GM19467 (cell line): ENCODE measurements around the gene TRAK1.
"Not testable (repeated sequence)": the region's sequence is repeated elsewhere in the genome, so short reads cannot be mapped to it uniquely, and the experiment has no call there.

Experiments used
- ATAC-seq: cut with Tn5 transposase; IDR thresholded peaks from one replicate; pipeline ENCODE4 v1.9.1; 2021; ENCODE audit warnings: mild to moderate bottlenecking, moderate library complexity; ENCODE audit not compliant: unreplicated experiment

Gene TRAK1

DNA sequence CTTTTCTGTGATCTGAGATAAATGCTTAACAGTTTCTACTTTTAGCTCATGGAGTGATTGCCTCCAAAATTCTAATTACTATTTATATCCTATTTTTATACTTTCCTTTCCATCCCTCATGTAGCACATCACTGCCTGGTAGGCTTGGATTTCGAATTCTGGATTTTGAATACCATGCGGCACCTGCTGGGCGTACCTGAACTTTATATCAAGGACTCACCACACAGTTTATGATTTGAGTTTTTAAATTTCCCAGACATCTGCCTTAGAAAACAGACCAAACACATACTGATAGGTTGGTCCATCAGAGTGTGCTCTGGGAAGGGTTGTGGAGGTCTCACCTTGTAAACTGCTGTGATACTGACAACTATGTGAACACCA is 6.4 kb downstream of the TRAK1 start:
- ATAC-seq: no peak

DNA sequence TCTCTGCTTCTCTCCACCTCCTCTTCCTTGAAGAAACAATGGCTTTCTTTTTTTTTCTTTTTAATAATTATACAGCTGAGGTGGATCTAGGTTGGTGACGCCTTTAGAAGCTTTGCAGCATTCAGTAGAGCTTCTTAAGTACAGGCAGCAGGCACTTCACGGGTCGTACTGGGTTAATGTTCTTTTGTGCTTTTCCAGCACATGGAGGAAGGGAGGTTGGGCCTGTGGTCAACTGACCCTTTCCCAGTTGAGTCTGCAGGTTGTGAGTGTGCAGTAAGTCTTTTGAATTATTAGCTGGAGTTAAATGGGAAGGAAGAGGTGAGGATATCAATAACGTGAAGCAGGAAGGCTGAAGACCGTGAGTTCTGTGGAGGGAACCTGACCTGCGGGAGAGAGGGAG is 7.0 kb downstream of the TRAK1 start:
- ATAC-seq: no peak

DNA sequence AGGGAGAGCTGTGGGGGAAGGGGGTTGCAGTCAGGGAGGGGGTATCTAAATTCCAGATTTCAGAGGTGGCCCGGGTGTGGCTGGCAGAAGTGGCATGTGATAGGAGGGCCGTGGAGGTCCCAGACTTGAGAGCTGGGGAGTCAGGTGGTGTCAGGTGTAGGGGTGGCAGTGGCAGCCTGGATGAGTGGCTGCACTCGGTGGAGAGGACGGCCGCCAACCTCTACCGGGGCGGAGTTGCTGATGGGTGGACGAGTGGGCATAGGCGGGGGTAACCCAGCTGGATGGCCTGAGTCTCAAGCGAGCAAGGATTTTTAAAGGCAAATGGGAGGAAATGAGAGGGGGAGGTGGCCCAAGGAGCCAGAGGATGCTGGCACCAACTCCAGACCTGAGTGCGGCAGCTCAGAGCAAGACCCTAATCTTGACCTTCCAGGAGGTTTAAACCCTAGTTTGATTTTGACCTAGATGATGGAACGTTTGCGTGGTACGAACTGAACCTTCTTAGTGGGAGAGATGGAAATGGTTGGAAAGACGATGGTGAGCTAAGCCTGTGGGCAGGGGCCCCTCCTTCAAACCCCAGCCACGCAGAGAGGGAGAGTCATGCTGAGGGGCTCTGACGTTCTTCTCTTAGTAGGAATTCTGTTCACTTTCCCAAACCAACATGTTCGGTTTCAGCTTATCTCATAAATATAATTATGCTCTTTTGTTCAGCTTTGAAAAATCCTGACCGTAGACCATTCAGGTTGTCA is 8.0 kb downstream of the TRAK1 start:
- ATAC-seq: no peak

DNA sequence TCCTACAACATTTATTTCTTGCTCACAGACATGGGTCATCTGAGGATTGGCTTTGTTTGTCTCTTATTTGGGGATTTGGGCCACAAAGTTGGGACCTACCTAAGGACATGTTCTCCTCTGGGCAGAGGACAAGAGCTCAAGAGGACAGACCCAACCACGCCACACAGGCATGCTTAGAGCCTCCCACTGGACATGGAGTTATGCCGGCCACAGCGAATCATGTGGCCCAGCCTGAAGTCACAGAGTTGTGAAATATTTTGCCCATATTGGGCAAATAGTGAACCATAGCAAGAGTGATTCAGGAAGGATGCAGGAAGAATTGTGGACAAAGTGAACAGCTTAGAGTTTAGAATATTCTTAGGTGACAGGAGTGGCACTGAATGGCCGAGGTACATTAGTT is 9.9 kb downstream of the TRAK1 start:
- no peak for ATAC-seq

DNA sequence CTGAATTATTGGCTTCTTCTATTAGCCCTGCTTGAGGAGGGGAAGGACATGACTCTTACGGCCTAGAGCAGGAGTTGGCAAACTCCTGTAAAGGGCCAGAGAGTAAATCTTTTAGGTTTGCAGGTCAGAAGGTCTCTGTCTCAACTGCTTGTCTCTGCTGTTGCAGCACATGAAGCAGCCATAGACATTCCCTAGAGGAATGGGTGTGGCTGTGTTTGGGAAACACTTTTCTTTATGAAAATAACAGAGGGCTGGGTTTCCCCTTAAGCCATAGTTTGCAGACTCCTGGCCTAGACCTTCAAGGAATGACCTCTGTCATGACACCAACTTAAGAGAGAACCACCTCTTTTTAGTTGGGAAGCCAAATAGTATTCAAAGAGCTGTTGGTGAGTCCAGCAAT is 10.3 kb downstream of the TRAK1 start:
- no peak for ATAC-seq

DNA sequence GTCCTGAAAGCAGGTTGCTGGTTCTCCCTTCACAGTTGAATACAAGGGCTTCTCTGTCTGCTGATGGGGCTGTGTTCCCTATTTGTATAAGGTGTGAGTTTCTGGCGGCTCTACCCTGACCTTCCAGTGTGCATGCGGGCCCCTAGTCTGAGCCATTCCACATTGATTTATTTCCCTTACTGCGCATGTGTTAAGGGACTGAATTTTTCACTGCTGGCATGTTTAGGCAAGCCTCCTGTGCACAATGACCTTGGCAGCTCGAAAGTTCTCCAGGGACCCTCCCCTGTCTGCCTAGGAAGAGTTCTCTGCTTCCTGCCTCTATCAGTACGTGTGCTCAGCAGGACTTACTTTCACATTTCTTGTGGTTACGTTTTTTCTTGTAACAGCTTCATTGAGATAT is 11.4 kb downstream of the TRAK1 start:
- no peak for ATAC-seq

DNA sequence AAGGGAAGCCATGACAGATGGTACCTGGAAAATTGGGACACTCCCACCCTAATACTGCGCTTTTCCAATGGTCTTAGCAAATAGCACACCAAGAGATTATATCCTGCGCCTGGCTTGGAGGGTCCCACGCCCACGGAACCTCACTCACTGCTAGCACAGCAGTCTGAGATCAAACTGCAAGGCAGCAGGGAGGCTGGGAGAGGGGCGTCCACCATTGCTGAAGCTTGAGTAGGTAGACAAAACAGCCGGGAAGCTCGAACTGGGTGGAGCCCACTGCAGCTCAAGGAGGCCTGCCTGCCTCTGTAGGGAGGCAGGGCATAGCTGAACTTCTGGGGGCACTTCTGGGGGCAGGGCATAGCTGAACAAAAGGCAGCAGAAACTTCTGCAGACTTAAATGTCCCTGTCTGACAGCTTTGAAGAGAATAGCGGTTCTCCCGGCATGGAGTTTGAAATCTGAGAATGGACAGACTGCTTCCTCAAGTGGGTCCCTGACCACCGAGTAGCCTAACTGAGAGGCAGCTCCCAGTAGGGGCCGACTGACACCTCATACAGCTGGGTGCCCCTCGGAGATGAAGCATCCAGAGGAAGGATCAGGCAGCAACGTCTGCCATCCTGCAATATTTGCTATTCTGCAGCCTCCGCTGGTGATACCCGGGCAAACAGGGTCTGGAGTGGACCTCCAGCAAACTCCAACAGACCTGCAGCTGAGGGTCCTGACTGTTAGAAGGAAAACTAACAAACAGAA is 12.9 kb downstream of the TRAK1 start:
- ATAC-seq: not testable (repeated sequence)

DNA sequence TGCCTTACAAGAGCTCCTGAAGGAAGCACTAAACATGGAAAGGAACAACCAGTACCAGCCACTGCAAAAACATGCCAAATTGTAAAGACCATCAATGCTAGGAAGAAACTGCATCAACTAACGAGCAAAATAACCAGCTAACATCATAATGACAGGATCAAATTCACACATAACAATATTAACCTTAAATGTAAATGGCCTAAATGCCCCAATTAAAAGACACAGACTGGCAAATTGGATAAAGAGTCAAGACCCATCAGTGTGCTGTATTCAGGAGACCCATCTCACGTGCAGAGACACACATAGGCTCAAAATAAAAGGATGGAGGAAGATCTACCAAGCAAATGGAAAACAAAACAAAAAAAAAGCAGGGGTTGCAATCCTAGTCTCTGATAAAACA is 14.8 kb downstream of the TRAK1 start:
- not testable (repeated sequence) for ATAC-seq

DNA sequence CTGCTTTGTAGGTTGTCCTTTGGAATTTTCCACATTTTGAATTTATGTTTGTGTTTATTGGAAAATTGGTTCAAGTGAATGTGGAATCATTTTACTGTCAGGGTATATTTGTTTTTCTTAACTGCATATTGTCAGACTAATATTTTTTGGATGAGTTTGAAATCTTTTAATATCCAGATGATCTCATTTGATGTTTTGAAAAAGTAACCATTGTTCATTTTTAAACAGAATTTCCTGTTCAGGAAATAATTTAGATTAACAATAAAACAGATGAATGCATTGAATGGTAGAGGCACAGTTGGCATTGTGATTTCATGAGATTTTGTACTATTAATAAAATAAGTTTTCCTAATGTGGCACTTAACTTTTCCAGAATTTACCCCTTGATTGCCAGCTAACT is 15.5 kb downstream of the TRAK1 start:
- no peak for ATAC-seq

DNA sequence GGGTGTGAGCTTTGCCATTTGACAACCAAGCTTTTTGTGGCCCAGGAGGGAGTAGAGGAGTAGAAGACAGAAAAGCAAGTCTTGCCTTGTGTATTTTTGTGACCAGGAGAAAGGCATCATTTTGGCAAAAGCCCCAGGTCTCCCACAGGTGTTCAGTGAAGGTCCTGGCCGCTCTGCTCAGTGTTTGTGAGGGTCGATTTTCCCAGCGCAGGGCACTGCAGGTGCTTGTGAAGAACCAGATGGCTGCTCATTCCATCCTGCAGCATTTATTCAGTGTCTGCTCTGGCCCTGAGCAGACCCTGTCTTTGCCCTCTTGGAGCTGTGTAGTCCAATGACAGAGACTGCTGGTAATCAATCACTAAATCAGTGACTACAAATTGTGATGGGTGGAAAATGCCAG is 19.5 kb downstream of the TRAK1 start:
- ATAC-seq: no peak

DNA sequence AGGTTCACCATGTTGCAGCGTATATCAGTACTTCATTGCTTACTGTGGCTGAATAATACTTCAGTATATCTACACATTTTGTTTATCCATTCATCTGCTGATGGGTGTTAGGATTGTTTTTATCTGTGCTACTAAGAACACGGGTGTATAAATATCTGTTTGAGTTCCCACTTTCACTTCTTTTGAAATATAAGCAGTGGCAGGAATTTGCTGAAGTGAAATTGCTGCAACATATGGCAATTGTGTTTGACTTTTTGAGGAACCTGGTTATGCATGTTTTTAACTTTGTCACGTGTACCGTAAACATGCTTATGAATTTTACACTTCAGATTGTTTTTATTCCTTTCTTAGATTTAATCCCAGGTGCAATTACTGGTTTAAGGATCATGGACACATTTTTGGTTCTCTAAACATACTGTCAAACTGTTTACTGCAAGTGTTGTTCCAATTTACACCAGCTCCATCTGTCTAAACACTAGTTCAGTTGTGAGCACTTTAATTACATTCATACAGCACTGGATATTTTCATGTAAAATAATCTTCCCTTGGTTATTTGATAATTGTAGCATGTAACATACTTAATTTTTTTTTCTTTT is 23.1 kb downstream of the TRAK1 start:
- no peak for ATAC-seq

DNA sequence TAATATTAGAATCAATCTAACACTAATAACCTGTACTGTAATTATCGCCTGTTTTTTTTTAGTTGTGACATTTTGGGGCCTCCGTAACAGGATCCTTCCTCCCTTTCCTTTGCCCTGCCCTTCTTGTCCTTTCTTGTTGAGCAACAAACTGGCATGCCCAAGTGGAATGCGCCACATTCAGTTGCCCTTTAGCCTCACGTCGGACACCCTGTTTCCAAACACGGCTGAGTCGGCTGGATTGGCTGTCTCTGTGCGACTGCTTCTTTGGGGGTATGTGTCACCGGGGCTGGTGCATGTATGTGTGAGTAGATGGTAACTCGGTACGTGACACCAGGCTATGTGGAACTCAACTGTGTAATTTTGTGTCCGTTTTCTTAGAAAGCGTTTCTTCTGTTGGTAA is 24.1 kb downstream of the TRAK1 start:
- no peak for ATAC-seq

DNA sequence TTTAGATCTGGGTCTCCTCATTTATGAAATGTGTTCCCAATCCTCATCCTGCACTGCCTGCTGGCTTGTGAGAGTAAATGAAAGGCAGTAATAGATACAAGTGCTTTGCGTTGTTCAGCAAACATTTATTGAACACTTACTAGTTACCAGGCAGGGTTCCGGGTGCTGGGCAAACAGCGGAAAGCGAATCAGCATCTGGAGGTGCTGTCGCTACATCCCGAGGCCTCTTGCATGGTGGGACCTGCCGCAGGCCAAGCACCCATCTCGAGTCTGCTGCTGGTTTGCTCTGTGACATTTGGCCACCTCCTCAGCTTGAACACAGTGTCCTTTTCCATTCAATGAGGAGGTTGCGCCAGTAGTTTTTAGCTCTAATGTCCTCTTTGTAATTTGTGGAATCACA is 24.8 kb downstream of the TRAK1 start:
- no peak for ATAC-seq

DNA sequence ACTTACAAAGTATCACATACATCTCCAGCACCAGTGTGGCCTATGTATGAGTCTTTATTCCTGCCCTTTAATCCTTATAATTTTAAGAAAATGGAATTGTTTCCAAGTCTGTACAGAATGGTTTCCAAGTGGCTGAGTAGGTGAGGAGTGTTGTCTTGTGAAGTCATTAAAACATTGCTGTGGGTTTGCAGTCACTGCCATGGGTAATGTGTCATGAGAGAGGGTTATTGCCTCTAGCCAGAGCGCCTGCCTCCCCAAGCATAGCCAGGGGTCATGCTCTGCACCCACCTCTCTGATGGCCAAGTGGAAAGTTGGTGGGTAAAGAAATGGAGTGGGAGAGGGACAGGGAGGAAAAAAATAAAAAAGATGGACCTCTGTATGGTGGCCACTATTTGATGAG is 25.3 kb downstream of the TRAK1 start:
- no peak for ATAC-seq

DNA sequence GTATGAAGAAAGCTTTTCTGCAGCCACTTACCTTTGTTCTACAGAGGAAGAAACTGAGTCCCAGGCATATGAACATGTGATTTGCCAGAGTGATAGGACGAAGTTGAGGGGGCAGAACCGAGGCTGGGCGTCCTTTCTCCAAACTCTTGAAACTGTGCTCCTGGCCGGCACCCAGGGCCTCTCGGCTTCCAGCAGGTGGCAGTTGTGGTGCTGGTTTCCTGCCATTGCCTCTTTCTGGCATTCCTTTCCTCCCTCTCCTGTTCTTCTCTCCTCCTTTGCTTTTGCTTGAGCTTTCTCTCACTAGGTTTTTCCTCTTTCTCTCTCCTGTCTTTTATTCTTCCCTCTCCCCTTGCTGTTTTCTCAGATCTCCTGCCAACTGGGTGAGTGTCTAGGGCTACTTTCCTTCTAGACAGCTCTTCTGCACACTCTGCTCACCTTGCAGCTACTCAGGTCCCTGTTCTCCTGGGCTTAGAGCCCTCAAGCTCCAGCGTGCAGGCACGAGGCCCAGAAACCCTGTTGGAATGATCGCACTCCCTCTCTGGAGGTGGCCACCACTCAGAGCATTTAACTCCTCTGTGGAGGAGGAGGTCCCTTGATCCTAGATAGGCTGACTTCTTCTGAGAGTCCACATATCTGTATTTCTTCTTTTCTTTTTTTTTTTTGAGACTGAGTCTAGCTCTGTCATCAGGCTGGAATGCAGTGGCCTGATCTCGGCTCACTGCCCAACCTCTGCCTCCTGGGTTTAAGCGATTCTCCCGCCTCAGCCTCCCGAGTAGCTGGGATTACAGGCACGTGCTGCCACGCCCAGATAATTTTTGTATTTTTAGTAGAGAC is 26.2 kb downstream of the TRAK1 start:
- ATAC-seq: no peak

DNA sequence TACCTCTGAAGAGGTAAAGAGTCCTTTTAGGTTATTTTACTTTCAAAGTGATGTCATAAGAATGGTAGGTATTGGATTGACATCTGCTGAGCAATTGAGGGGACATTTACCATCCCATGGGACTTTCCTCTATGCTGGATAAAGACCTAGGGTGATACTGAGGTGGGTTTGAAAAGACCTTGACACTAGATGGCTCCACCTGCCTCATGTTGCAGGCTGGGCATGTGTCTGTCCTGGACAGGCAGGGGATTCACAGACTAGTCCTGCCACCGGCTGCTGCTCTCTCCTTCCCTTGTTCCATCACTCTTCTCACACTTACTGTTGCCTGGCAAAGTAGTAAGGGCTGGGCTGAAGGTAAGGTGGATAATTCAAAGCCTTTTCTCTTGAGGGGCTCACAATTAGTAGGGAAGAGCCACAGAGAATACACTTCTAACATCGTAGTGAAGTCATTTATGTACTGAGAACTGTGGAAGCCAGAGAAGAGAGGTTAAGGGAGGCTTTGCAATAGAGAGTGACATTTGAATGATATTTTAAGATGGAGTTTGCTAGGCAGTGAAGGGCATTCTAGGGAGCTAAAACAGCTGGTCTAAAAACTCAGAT is 27.7 kb downstream of the TRAK1 start:
- peak; percentile 61 for ATAC-seq

DNA sequence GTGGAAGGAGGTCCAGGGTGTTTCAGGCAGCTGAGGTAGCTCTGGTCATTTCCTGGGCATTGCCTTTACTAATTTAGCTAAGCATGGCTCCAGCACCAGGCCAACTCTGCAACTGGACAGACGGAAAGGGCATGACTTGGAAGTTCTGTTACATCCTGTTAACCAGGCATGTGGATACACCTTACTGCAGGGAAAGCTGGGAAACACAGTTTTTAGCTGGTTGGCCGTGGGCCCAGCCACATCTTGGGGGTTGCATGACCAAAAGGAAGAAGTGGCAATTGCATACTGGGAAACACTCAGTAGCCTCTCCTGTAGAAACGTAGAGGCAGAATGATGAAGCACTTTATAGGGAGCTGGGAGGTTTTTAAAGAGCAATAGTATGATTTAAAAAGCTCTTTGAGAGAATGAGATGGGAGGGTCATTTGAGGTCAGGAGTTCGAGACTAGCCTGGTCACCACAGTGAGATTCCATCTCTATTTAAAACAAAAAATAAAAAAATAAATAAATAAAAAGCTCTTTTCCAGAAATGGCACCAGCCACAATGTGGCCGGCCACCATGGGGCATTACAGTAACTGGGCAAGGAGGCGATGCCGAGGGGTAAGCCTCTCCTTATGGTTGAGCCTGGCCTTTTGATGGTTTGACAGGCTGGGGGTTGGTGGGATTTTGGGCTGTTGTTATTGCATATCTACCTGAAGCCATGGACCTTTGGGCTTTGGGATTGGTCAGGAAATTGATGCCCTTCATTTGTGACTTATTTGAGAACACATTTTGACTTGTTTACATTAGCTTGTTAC is 28.6 kb downstream of the TRAK1 start:
- ATAC-seq: no peak

DNA sequence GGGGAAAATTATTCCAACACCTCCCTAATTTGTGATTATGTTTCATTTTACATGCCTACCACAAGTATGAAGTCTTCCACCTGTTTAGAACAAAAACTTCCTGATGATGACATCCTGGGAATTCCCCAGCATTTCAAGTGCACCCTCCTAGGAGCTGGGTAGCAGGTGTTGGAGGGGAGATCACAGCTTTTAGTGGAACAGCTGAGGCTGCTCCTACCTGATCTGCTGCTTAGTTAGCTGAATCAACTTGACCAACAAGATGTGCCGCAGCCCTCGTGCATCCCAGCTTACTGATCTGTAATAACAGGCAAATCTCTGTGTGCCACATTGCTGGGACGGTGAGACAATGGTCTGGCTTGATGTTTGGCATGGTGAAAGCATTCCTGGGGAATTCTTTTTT is 29.7 kb downstream of the TRAK1 start:
- no peak for ATAC-seq

DNA sequence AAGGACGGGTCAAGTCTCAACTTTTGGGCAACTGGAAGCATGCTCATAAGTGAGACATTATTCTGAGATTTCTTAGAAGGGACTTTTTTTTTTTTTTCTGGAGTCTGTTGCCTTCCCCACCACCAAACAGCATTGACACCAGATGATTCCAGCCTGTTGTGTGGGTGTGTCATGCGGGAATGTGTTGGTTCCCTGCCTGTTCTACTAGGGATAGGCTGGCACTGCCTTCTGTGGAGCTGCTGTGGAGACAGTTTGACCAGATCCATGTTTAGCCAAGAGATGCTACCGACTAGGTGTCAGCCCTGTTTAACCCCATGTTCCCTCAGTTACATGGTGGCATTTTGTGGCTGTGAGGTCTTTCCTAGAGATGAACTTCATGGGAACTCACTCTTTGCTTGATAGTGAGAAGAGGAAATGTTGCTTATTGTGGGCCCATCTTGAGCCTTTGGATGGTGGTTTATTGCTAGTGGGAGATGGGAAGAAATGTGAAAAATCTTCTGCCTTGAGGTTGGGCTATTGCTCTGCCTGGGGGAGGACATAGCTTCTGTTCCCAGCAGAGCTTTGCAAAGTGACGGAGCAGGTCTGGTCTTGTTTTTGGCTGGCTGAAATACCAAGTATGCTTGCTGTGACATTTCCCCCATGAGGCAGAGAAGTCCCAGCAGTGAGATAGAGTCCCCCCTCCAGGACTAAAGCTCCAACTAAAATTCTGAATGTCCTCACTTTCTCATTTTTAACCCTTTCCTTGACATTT is 31.3 kb downstream of the TRAK1 start:
- no peak for ATAC-seq
